MV-4-11 (cell line): Measurements from ENCODE around the gene CD34.

Experiments
- DNase-seq: peaks from one replicate; lab custom pipeline; 2025; lab: John Stamatoyannopoulos, UW

Gene CD34, protein sequence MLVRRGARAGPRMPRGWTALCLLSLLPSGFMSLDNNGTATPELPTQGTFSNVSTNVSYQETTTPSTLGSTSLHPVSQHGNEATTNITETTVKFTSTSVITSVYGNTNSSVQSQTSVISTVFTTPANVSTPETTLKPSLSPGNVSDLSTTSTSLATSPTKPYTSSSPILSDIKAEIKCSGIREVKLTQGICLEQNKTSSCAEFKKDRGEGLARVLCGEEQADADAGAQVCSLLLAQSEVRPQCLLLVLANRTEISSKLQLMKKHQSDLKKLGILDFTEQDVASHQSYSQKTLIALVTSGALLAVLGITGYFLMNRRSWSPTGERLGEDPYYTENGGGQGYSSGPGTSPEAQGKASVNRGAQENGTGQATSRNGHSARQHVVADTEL

DNA sequence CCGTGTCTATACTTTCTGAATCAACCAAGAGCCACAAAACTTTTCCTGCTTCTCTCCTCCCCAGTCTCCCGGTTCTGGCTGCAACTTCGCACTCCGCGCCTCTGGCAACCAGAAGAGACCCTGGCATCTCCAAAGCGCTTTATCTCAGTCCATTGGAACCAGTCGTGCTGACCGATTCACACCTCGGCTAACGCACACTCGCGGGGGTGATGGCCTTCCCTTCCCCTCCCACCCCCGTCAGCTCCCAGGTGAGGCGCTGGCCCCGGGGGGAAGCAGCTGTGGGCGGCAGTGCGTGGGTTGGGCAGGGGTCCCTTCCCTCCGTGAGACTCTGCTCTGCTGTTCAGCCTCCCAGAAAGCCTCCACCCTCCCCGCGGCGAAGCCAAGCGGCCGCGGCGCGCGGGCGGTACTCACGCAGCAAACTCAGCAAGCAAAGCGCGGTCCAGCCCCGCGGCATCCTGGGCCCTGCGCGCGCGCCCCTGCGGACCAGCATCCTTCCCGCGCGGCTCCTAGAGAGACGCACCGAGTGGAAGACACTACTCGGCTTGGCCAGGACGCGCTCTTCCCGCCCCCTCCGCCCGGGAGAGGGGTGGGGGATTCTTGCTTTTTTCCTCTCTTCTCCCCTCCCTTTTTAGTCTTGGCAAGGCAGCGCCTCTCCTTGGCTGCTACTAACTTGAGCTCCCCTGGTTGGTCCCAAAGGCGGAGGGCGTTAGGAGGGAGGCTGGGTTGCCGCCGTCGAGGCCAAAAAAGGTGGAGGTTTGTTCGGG is at the start of gene CD34:
Gene CD34, minus strand, starts transcription at position 535 of the 764 bp plus-strand sequence. Its CDS starts 45 bp downstream, at position 490.
- no peak for DNase-seq

DNA sequence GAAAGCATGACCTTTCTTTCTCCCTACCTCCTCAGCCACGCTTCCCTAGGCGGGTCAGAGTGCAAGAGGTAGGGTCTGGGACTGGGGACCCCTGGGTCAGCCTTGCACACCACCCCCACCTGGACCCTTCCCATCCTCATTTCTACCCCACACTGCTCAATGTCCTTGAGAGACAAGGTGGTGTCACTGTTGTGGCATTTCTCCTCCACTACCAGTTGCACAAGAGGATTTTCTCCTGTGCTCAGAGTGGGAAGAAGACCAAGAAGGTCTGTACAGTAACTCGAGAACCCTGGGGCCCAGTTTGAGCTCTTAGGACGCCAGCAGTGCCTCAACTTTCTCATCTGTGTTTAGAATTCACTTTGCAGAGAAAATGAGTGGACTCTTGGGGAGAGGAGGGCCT is 49.4 kb upstream of the CD34 start:
- no peak for DNase-seq

DNA sequence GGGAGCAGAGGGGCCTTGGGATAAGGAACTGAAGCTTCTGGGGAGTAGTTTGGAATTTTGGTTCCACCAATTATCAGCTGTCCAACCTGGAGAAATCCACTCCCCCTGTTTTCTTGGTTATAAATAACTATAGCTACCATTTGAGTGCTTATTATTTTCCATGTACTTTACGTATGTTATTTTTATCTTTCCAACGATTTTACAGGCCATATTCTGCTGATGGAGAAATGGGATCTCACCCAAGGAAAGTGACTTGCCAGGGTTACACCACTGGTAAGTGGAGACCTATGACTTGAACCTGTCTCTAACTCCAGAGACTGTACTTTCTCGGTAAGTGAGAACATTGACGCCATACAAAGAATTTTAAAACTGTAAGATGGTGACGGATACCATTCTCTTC is 49.0 kb upstream of the CD34 start:
- no peak for DNase-seq

DNA sequence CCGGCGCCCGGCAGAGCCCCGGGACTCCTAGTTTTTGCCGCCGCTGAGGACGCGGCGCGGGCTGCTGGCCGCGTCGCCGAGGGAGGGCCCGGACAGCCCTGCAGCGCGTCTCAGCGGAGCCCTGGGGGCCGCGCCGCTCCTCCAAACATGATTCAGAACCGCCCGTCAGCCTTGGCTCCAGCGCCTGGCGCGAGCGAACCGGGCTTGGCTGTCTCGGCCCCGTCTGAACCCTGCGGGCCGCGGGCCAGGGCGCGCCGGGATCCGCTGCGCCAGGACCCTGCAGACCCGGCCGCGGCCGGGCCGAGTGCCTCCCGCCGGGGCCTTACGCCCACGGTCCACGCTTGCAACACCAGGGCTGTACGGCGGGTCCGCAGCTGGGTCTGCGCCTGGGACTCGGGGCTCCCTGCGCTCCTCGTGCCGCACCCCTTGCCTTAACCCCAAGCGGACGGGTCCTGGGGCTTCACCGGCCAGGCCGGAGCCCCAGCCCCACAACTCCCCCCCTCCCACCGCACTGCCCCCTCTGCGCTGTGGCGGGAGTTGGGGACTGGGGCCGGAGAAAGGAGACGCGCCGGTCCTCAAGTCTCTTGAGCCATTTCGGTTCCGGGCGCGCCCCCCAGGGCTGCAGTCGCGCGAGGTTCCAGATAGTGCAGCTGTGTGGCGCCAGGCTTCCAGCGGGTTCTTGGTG is 48.4 kb upstream of the CD34 start:
- DNase-seq: no peak

DNA sequence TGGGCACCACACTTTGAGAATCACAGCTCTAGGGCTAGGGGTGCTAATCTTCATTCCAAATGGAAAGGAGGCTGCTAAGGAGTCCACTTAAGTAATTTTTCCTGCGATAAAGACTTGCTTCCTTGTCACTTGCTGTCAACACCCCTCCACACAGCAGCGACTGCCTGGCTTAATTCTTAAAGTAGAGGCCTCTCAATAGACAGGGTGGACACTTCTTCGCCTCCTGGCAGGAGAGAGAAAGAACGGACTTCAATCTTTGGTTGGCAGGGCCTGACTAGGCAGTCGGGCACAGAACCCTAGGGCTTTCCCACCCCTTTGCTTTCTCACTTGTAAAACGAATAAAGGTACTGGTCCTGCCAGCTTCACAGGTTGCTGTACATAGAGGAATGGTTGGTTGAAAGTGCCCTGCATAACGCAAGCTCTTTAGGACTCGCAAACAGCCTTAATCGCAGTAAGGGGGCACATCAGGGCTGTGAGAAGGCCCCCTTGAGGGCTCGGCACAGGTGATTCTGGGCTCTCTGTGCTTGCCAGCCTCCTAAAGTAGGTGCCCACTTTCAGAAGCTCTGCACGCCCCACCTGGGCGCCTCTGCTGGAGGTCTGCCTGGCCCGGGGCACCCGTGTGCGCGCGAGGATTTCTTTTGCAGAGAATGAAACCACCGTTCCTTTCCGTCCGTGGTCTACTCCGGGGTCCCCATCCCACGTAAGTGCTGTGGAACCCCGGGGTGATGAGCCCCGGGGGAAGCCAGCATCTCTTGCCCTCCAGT is 47.6 kb upstream of the CD34 start:
- DNase-seq: no peak

DNA sequence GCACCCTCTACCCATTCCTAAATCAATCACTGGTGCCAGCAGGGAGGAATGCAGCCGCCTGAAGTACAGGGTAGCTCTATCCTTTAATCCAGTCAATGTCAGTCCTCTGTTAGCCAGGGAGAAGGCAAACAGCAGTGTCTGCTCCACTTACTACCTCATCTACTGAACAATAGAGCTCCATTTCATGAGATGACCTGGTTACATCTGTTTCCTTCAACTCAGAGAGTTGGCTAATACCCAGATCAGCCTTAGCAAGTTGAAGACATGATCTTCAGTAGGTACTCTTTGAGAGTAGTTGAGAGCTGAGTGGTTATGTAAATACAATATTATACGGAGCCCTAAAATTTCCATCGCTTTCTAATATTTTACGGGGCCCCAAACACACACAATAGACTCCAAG is 46.1 kb upstream of the CD34 start:
- DNase-seq: no peak

DNA sequence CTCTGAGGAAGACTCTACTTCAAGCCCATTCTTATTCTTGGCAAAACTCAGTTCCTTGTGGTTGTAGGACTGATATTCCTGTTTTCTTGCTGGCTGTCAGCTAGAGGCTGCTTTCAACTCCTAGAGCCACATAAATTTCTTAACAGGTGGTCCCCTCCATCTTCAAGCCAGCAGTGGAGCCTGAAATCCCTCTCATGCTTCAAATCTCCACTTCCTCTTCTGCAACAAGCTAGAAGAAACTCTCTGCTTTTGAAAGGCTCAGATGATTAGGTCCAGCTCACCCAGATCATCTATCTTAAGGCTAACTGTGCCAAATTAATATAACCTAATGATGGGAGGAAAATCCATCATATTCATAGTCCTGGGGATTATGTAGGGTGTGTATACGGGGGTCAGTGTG is 43.2 kb upstream of the CD34 start:
- DNase-seq: no peak

DNA sequence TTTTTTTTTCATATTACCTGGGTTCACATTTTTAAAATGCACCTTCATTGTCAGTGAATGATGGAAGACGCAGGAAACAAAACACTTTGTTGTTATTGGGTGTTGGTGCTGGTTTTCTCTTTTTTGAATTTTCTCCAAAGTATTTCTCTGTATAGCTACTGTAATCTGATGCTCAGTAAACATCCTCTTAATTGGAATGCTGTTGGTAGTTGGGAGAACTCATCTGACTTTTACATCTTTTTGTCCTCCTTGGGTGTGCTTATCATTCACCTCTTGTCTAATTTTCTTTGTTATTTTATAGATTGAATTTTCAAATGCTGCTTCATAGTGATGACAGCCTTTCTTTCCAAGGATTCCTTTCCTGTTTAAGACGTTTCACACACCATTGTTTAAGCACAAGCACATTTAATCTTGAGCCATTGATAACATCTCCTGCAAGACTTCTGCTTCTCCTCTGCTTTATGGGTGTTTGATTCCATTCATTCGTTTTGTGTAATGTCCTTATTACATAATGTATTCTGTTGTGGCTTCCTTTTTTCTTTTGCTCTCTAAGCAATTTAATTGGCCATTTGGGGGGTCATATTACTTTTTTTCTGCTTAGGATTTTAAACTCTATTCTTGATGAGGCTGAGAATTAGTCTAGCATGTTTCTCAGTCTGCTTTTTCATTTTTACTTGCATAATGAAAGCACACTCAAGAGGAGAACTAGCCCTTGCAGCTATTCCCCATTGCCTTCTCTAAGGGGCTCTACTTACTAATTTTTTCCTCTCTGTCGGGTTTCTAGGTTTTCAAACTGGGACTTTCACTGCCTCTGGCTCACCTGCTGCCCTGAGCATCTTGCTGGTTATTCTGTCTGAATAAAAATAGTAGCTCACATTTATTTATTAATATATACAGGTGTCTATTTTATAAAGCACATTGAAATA is 42.0 kb upstream of the CD34 start:
- DNase-seq: no peak

DNA sequence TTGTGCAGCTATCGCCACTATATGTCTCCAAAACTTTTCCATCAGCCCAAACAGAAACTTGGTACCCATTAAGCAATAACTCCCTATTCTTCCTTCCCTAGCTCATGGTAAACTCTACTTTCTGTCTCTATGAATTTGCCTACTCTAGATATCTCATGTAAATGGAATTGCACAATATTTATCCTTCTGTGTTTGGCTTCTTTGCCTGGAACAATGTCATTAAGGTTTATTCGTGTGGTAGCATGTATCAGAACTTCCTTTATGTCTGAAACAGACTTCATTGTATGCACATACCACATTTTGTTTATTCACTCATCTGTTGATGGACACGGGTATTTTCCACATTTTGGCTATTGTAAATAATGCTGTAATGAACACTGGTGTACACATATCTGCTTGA is 40.7 kb upstream of the CD34 start:
- no peak for DNase-seq

DNA sequence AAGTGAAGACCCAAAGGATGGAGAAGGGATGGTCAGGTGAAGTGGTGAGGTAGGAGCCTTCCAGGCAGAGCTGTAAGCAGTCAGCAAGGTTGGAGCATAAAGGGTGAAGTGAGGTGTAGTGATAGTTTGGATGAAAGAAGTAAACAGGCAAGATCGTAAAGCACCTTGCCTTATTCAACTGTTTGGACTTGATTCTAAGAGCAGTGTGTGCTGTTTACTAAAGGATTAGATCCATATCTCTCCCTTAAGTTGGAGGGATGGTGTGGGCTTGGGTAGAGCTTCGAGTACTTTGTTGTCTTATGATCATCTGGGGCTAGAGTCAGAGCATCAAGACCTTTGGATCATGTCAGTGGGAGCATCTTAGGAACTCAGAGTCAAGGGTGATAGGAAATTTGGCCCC is 39.8 kb upstream of the CD34 start:
- no peak for DNase-seq

DNA sequence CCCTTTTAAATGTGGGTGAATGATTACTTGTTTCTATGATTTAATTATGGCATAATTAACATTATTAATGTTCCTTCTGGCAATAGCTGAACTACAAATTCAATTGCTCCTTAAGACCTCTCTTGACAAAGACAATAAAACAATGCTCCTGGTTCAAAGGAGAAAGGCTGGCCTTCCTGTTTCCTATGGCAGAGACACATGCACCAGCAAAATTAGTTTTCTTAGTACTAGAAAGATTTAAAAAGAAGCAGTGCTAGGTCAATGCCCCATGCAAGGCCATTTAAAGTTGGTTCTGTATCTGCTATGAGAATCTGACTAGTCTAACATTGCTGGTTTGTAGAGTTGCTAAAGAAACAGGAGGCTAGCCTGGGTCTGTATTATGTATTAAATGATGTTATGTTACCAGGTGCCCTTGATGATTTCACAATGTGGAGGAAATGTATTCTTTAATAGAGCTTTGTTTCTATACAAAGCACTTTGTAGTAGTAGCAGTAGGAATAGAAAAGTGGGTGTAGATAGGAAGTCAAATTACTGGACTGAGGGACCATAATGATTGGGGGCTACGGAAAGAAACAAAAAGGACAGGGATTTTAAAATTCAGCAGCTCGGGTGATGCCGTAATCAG is 38.8 kb upstream of the CD34 start:
- no peak for DNase-seq

DNA sequence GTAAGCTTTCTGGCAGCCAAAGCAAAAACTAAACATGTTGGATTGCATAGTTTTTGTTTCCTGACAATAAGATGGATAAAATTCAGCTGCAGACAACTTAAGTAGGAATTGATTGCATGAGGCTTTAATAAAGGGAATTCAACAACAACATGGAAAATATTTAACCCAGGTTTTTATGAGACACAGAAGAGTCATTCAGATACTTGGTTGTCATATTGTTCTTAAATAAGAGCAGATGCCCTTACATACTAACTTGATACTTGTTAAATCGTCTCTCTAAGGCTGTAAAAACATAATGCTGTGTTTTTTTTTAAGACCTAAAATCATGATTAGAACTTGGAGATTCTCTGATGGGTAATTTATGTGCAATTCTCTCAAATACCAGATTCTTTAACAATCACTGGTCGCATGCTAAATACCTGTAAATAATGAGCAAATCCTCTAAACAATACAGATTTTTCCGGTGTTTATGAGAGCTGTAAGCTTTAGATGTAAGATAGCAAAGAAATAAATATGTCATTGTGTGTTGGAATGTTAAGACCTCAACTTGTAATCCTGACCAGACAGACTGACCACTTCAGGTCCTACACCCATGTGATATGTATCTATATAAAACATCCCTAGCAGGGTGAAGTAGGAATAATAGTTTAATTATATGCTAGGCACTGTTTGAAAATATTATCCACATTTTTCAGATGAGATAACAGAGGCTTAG is 37.8 kb upstream of the CD34 start:
- no peak for DNase-seq

DNA sequence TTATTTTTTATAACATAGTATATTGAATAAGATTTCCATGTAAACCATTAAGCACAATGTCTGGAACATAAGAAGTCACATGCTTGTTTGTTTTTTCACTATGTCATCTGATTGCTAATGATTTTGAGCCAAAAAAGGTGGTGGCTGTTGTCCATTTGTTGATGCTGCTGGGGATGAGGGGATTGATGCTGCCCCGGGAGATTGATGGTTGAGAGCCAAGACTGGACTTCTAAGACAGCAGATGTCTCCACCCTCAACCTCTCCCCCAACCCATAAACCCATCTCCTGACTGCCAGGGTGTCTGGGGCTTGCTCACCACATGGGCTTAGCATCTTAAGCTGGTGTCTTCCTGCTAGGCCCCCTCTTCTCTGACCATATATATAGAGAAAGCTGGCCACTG is 35.8 kb upstream of the CD34 start:
- no peak for DNase-seq

DNA sequence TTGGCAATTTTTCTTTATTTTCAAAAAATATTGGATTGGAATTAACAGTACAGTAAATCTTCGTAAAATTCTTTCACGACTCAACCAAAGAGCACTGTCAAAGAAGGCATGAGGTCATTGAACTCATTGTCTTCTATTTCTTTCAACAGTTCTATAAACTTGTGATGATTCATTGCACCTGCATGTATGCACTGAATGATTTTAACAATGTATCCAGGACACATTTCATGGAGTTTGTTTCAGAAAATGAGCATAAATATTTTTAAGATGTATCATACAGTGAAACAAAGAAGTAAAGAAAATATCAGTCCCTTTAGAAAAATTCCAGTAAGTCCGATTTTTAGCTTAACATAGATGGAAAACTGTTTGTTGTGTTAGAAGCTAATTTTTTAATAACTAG is 33.6 kb upstream of the CD34 start:
- DNase-seq: no peak

DNA sequence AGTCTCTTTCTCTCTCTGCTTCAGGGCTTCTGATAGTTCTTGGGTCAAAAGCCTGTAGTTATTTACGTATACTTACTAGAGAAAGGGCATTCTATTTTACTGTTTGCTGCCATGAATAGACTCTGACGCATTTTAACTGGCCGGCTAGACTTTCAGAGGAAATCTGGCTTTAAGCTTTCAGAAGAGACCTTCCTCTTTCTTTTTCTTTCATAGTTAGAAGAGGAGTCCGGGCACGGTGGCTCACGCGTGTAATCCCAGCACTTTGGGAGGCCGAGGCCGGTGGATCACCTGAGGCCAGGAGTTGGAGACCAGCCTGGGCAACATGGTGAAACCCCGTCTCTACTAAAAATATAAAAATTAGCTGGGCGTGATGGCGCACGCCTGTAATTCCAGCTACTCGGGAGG is 31.4 kb upstream of the CD34 start:
- DNase-seq: peak; percentile 55

DNA sequence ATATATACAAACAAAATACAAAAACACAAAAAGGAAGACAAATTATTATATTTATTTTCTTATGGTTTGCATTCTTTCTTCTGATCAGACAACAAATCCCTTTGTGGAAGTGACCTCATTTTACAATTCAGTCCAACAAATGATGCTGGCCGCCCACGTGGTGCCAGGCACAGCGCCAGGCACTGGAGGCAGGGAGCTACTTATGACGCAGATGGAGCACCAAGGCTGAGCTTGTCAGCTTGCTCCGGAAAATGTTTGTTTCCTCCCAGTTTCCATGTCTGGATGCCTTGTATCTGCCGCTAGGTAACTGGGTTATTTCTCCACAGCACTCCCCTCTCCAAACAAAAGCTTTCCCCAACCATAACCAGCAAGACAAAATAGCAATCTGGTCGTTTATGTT is 30.7 kb upstream of the CD34 start:
- DNase-seq: no peak

DNA sequence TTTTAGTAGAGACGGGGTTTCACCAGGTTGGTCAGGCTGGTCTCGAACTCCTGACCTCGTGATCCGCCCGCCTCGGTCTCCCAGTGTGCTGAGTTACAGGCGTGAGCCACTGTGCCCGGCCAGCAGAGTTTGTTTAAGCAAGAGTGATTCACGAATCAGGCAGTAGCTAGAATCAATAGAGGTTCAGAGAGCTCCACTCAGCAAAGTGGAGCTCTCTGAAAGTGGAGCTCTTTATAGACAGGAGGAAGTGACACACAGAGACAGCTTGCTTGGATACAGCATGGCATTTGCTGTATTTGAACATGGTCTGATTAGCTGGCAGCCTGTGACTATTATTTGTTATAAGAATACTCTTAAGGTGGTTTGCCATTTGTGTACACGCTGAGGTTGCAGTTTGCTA is 27.1 kb upstream of the CD34 start:
- peak; percentile 32 for DNase-seq

DNA sequence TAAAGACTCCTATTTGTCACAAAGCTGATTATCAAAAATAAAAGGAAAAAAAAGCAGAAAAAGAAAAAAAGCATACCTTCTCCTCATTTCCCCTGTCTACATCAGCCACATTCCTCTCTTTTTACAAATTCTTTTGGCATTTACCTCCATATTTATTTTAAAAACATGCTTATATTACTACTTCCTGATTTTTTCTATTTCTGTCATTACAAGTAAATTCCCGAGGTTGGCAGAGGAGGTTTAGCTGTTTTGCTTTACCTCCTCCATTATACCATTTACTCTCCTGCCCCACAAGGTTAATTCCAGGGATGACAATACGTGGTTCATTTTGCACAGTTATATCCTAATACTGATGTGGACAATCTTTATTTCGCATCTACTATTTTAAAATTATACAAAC is 26.3 kb upstream of the CD34 start:
- DNase-seq: no peak

DNA sequence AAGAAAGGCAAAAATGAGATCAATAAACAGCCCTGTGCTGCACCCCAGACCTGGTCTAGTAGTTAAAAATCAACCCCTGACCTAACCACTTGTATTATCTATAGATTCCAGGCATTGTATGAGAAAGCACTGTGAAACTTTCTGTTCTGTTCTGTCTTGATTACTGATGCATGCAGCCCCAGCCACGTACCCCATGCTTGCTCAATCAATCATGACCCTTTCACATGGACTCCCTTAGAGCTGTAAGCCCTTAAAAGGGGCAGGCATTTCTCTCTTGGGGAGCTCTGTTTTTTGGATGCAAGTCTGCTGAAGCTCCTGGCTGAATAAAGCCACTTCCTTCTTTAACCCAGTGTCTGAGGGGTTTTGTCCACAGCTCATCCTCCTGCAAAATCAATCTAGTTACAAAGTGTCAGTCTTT is 24.2 kb upstream of the CD34 start:
- peak; percentile 62 for DNase-seq

DNA sequence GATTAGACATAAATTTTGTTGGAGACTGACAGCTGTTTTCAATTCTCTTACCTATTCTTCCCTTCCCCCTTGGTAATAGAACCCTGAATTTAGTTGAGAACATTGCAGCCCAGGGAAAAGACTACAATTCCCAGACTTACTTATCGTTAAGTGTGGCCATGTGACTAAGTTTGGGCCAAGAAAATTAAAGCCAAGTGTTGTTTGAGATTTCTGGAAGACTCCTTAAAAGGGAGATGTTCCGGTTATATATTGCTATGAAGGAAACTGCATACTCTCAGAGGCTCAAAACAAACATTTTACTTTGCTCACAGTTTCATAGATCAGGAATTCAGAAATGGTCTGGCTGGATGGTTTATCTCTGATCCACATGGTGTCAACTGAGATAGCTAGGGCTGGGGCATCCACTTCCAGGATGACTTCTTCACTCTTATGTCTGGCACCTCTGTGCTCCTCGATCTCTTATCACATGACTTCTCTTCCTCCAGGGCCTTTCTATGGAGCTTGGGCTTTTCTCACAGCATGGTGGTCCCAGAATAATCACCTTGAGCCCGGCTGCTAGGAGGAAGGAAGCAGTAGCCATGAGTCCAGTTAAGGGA is 22.4 kb upstream of the CD34 start:
- DNase-seq: no peak
